ENCODE data around the gene ZNF569. TPM values are rescaled to one million over a fixed set of nuclear protein-coding genes. Genes with fewer than 3 reads are reported as not detected.

Gene ZNF569
- total and polyA plus RNA-seq, 2 of the 13 experiments (the other 11 are each of a cell fraction or from before 2014, with no cell fraction given), result 1.4 to 5.7 TPM

GRCh38 chr19:37466798-37467607, at the start of gene ZNF569 (continued):
- TF ChIP-seq CSRNP1 (CRISPR knock-in tag; IDR thresholded peaks at IDR 0.05), result peak; percentile 82; the same call in 1 of the 2 replicates
- peak; percentile 92 for TF ChIP-seq HOXA3 (CRISPR knock-in tag; IDR thresholded peaks at IDR 0.05)
- TF ChIP-seq MTF2 (CRISPR knock-in tag; IDR thresholded peaks at IDR 0.05; ENCODE audit: borderline replicate concordance), result no peak
- TF ChIP-seq ZNF883 (CRISPR knock-in tag; IDR thresholded peaks at IDR 0.05; ENCODE audit: not compliant biosample characterization), result peak; percentile 63
- TF ChIP-seq ZNF260 (CRISPR knock-in tag; IDR thresholded peaks at IDR 0.05; ENCODE audit: borderline replicate concordance, low read depth), result no peak
- no peak for TF ChIP-seq CHD4 (IDR thresholded peaks at IDR 0.05; ENCODE audit: borderline replicate concordance, low read length)
- TF ChIP-seq ZNF83 (CRISPR knock-in tag; IDR thresholded peaks at IDR 0.05; ENCODE audit: borderline replicate concordance), result no peak
- TF ChIP-seq ZFP36L1 (CRISPR knock-in tag; IDR thresholded peaks at IDR 0.05), result no peak
- TF ChIP-seq ZNF251 (CRISPR knock-in tag; IDR thresholded peaks at IDR 0.05), result no peak
- no peak for TF ChIP-seq ZNF549 (CRISPR knock-in tag; IDR thresholded peaks at IDR 0.05)
- TF ChIP-seq ZFP62 (CRISPR knock-in tag; IDR thresholded peaks at IDR 0.05), result no peak
- peak; percentile 86 for TF ChIP-seq PHF21A (CRISPR knock-in tag; IDR thresholded peaks at IDR 0.05)
- peak; percentile 27; the same call in 1 of the 2 replicates for TF ChIP-seq BHLHE40 (IDR thresholded peaks at IDR 0.05; ENCODE audit: low read length)
- TF ChIP-seq ZNF333 (CRISPR knock-in tag; IDR thresholded peaks at IDR 0.05; ENCODE audit: borderline replicate concordance), result peak; percentile 65; the same call in 1 of the 2 replicates
- TF ChIP-seq TBL1XR1 (IDR thresholded peaks at IDR 0.05; ENCODE audit: borderline replicate concordance, low read length, partially characterized antibody), result peak; percentile 61
- peak; percentile 91 for TF ChIP-seq ZNF335 (CRISPR knock-in tag; IDR thresholded peaks at IDR 0.05)
- peak; percentile 54; the same call in 1 of the 2 replicates for TF ChIP-seq ZNF772 (CRISPR knock-in tag; IDR thresholded peaks at IDR 0.05)
- TF ChIP-seq ZNF230 (CRISPR knock-in tag; IDR thresholded peaks at IDR 0.05), result no peak
- peak; percentile 70 for TF ChIP-seq ERF (CRISPR knock-in tag; IDR thresholded peaks at IDR 0.05)
- no peak for TF ChIP-seq SAFB2 (CRISPR knock-in tag; IDR thresholded peaks at IDR 0.05; ENCODE audit: borderline replicate concordance, low read depth)
- no peak for TF ChIP-seq HMG20A (CRISPR knock-in tag; IDR thresholded peaks at IDR 0.05; ENCODE audit: borderline replicate concordance)
- peak; percentile 0; the same call in 1 of the 2 replicates for TF ChIP-seq CTCF (CRISPR knock-in tag; IDR thresholded peaks at IDR 0.05)
- no peak for TF ChIP-seq TMF1 (CRISPR knock-in tag; IDR thresholded peaks at IDR 0.05; ENCODE audit: low read depth)
- no peak for TF ChIP-seq ZNF557 (CRISPR knock-in tag; IDR thresholded peaks at IDR 0.05)
- no peak for TF ChIP-seq MBD4 (IDR thresholded peaks at IDR 0.05; ENCODE audit: borderline replicate concordance, low read length)
- no peak for TF ChIP-seq RXRB (CRISPR knock-in tag; IDR thresholded peaks at IDR 0.05; ENCODE audit: borderline replicate concordance)
- TF ChIP-seq ELF4 (CRISPR knock-in tag; IDR thresholded peaks at IDR 0.05; ENCODE audit: borderline replicate concordance), result 0 out of 2 replicates have a peak, but pooled peaks have one; percentile 48

All from HepG2 (cell line).